Mammary epithelial cell (primary cell): ENCODE measurements around the gene LRP1.

Source experiments
- EZH2 ChIP-seq: IDR thresholded peaks from 2 replicates; pipeline ENCODE4 v1.6.1; 2012; ENCODE audit warnings: low read length, inconsistent platforms, borderline replicate concordance
- TF ChIP-seq, protein P1 (sequence below), 2 donors: IDR thresholded peaks in 1 of 2; conservative IDR thresholded peaks in 1 of 2; 2 replicates each; pipeline ENCODE4 v1.5.1; 2011 to 2012; ENCODE audit warnings: inconsistent platforms in 2 of 2, low read length in 2 of 2, mild to moderate bottlenecking in 2 of 2, control low read depth in 1 of 2, low read depth in 1 of 2; ENCODE audit not compliant: insufficient read depth in 1 of 2; ENCODE audit errors: extremely low read depth in 1 of 2

DNA sequence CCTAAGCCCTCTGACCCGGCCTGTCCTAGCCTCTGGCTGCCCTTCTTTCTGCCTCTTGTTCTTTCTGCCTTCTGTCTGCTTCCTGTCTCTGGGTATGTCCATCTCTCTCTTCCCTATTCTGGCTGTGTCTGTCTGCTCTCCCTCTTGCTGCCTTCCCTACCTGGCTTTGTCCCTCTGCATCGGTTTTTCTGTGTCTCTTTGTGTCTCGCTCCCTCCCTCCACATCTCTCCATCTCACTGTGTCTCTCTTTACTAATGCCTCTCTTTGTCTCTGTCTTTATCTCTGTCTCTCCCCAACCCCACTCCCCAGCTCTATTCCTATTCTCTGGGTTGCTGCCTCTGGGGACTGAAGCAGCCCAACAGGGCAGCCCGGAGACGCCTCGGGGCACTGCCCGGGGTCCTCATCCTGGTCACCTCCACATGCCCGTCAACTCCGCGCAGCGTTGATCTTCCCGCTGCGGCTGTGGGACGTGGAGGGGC is 111.3 kb downstream of the LRP1 start:
- TF ChIP-seq, protein P1, sequence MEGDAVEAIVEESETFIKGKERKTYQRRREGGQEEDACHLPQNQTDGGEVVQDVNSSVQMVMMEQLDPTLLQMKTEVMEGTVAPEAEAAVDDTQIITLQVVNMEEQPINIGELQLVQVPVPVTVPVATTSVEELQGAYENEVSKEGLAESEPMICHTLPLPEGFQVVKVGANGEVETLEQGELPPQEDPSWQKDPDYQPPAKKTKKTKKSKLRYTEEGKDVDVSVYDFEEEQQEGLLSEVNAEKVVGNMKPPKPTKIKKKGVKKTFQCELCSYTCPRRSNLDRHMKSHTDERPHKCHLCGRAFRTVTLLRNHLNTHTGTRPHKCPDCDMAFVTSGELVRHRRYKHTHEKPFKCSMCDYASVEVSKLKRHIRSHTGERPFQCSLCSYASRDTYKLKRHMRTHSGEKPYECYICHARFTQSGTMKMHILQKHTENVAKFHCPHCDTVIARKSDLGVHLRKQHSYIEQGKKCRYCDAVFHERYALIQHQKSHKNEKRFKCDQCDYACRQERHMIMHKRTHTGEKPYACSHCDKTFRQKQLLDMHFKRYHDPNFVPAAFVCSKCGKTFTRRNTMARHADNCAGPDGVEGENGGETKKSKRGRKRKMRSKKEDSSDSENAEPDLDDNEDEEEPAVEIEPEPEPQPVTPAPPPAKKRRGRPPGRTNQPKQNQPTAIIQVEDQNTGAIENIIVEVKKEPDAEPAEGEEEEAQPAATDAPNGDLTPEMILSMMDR (conservative IDR thresholded peaks at IDR 0.05 in 1 of 2, IDR thresholded peaks at IDR 0.05 in 1 of 2; ENCODE audit: extremely low read depth in 1 of 2, insufficient read depth in 1 of 2, low read depth in 1 of 2, low read length in 2 of 2), result no peak
- no peak for TF ChIP-seq EZH2
